GM12873 (cell line): ENCODE data around the gene TENT4B.

Experiments
- TF ChIP-seq, protein P1 (sequence below): IDR thresholded peaks from 2 replicates; pipeline ENCODE4 v1.5.1; 2012; ENCODE audit warnings: low read depth, mild to moderate bottlenecking, moderate library complexity, low read length, control low read depth; ENCODE audit not compliant: insufficient read depth; ENCODE audit errors: missing control alignments

The TENT4B gene

DNA sequence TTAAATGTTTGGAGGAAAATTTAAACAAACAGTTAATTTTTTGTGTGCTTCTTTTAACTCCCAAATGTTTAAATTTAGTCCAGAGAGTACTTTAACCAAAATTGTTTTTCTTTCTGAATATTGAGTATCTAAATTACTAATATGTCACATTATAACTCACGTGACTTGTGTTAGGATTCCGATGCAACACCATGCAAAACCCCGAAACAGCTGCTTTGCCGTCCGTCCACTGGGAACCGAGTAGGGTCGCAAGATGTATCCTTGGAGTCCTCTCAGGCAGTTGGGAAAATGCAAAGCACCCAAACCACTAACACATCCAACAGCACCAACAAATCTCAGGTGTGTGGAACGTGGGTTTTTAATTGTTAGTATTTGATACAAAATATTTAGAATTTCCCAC is 74.6 kb downstream of the TENT4B start:
- TF ChIP-seq, protein P1, sequence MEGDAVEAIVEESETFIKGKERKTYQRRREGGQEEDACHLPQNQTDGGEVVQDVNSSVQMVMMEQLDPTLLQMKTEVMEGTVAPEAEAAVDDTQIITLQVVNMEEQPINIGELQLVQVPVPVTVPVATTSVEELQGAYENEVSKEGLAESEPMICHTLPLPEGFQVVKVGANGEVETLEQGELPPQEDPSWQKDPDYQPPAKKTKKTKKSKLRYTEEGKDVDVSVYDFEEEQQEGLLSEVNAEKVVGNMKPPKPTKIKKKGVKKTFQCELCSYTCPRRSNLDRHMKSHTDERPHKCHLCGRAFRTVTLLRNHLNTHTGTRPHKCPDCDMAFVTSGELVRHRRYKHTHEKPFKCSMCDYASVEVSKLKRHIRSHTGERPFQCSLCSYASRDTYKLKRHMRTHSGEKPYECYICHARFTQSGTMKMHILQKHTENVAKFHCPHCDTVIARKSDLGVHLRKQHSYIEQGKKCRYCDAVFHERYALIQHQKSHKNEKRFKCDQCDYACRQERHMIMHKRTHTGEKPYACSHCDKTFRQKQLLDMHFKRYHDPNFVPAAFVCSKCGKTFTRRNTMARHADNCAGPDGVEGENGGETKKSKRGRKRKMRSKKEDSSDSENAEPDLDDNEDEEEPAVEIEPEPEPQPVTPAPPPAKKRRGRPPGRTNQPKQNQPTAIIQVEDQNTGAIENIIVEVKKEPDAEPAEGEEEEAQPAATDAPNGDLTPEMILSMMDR, result no peak

DNA sequence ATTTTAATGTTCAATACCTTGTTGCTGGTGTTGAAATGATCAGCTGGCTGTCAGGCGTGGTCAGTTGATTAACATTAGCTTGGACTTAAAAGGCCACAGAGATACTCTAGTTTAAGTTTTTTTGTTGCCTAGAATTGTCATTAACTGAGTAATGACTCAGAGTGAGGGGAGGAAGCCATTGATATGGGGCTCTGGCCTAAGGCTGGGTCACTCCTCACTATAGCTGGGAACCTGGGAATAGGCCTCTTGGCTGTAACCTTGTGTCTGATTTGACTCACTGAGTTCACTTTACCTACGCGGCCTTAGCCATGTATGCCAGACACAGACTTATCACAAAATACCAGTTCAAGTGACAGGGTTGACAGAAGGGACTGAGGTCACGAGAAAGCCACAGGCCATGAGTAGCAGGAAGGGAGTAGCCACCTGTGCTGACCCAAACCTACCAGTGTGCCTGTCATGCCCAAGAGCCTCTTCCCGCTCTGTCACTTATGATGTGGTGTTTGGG is 75.3 kb downstream of the TENT4B start:
- TF ChIP-seq, protein P1, result no peak

DNA sequence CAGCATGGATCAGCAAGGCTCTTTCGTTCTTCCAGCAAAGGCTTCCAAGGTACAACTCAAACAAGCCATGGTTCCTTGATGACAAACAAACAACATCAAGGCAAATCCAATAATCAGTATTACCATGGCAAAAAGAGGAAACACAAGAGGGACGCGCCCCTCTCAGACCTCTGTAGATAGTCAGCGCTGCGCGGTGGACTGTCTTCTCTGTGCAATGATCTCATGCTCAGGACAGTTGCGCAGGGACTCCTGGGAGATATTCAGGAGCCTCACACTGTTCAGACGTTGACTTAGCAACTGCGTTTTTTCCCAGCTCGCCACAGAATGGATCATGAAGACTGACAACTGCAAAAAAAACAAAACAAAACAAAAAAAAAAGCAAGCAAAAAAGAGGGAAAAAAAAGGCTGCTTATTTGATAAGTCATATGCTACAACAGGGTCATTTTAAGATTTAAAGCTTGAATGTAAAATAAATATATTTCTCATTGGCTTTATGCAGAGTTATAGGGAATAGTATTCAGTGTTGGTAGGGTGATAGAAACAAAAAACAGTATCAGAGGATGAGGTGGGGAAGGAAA is 76.1 kb downstream of the TENT4B start:
- TF ChIP-seq, protein P1, result no peak

DNA sequence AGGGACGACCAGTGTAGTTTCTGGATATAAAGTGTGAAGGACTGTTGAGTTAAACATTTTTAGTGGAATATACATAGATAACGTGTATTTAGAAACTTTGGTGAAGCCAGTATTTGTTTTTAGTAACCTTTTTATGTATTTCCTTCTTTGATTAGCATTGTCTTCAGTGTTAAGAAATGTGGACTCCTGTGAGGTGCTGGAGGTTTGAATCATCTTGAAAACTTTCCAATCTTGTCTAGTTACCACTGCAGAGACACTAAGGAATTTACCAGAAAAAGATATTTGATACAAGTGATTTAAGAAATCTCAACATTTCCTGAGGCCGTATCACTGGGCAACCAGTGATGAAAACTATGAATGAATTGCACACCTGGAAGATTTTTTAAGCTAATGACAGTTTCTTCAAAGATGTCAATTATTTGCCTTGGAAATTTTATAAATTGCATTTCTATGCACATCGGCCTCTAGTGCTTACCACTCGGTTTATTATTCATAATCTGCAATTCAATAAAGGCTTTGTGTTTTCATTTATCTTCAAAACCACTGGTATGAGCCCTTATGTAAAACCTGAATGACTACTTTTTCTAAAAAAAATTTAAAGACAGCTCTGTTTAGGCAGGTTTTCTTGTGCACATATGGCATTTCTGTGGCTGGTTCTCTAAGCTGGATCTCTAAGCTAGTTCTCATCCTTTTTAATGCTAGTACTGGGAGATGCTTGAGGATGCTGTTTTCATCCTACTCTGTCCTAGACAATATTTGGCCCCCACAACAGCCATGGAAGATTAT is 81.9 kb downstream of the TENT4B start:
- TF ChIP-seq, protein P1, result no peak

DNA sequence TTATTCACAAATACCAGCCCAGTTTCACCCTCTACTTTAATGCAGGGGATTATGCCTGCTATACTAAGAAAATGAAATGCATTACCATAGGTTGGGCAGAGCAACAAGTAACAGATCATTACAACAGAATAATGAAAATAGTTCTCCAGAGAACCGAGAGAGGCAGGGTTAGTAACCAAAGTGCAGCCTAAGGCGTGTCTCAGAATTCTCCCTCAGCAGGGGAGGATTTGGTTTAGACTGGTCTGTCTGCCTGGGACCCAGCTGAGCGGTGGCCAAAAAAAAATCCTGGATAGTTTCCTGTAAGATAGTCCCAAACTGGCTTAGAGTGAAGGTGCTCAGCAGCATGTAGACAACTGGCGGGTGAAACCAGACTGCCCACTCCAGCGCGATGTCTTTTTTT is 82.5 kb downstream of the TENT4B start:
- TF ChIP-seq, protein P1, result no peak

DNA sequence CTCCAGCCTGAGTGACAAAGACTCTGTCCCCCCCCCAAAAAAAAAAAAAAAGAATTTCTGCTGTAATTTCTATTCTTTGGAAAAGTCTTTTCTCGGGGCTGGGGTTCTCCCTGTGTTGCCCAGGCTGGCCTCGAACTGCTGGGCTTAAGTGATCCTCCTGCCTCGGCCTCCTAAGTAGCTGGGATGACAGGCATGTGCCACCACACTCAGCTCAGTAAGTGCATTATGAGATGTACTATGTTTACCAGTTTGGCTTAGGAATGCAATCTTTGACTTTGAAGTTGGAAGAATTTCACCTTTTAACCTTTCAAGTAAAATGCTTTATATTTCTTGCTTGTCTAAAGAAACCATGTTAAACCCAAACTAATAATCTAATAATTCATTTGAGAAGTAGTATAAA is 85.2 kb downstream of the TENT4B start:
- TF ChIP-seq, protein P1, result no peak

DNA sequence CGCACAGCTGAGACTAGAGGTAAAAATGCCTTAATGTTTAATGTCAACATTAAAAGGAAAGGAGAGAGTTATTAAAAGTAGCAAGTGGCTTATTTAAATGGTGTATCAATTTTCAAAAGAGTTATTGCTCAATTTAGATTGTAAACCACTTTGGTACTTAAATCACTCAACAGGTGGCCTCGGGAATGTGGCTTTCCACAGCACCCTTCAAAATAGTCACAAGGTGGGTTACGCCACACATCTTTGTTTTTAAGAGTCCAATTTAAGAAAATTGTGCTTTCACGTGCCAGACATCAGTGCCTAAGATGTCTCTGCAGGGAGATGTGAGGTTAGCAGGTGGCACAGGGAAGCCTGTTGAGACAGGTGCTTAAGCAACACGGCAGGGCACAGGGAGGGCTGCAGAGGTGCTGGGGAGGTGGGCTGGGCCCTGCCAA is 85.8 kb downstream of the TENT4B start:
- TF ChIP-seq, protein P1, result no peak
